HepG2 (cell line): ENCODE measurements around the gene UBE2D4. TPM values are rescaled to one million over a fixed set of nuclear protein-coding genes. Genes with fewer than 3 reads are reported as not detected.

Source experiments
- BORCS8-MEF2B ChIP-seq: sonication (generic); formaldehyde crosslinking; IDR thresholded peaks from 2 replicates; pipeline ENCODE4 v1.8.0; 2022; ENCODE audit warnings: mild to moderate bottlenecking, missing genetic modification reagents
- GFI1 ChIP-seq: sonication (generic); formaldehyde crosslinking; IDR thresholded peaks from 2 replicates; pipeline ENCODE4 v1.5.0; 2020; ENCODE audit warnings: missing genetic modification reagents, mild to moderate bottlenecking, borderline replicate concordance
- HMGXB3 ChIP-seq: sonication (generic); formaldehyde crosslinking; IDR thresholded peaks from 2 replicates; pipeline ENCODE4 v1.4.0; 2020; ENCODE audit warnings: missing genetic modification reagents, borderline replicate concordance
- PBX3 ChIP-seq: sonication (generic); formaldehyde crosslinking; IDR thresholded peaks from 2 replicates; pipeline ENCODE4 v1.8.1; 2023; ENCODE audit warnings: missing genetic modification reagents, inconsistent platforms, borderline replicate concordance
- POLR2AphosphoS5 ChIP-seq: IDR thresholded peaks from 2 replicates; pipeline ENCODE4 v1.6.1; 2012; ENCODE audit warnings: low read depth, low read length
- RAD51 ChIP-seq: fragments of 450-650 bp; IDR thresholded peaks from 2 replicates; pipeline ENCODE4 v1.6.1; 2016; ENCODE audit warnings: borderline replicate concordance
- ZNF18 ChIP-seq: sonication (generic); formaldehyde crosslinking; IDR thresholded peaks from 2 replicates; pipeline ENCODE4 v1.8.0; 2022; ENCODE audit warnings: mild to moderate bottlenecking, missing genetic modification reagents; ENCODE audit not compliant: insufficient replicate concordance
- ZNF235 ChIP-seq: sonication (generic); formaldehyde crosslinking; IDR thresholded peaks from 2 replicates; pipeline ENCODE4 v1.8.1; 2023; ENCODE audit warnings: mild to moderate bottlenecking, missing genetic modification reagents, borderline replicate concordance
- ZNF333 ChIP-seq: sonication (generic); formaldehyde crosslinking; IDR thresholded peaks from 2 replicates; pipeline ENCODE4 v1.4.0; 2020; ENCODE audit warnings: mild to moderate bottlenecking, missing genetic modification reagents, borderline replicate concordance
- ZNF614 ChIP-seq: IDR thresholded peaks from 2 replicates; pipeline ENCODE4 v1.6.1; 2018; ENCODE audit warnings: missing biosample characterization, missing genetic modification reagents, inconsistent platforms, borderline replicate concordance
- ZNF691 ChIP-seq: sonication (generic); formaldehyde crosslinking; IDR thresholded peaks from 2 replicates; pipeline ENCODE4 v1.4.0; 2020; ENCODE audit warnings: missing genetic modification reagents, low read depth, mild to moderate bottlenecking, borderline replicate concordance
- ZNF891 ChIP-seq: sonication (generic); formaldehyde crosslinking; IDR thresholded peaks from 2 replicates; pipeline ENCODE4 v1.5.0; 2020; ENCODE audit warnings: mild to moderate bottlenecking, missing genetic modification reagents
- polyA plus RNA-seq, 8 experiments: library from polyadenylated mRNA; depleted of rRNA in 3 of 8; stranded (reverse) in 7 of 8; unstranded in 1 of 8; fragments of >200 nt; fragmentation: Illumina TruSeq in 4 of 8; extraction: Trizol in 4 of 8; gene quantifications; 2 replicates each; pipeline versions ENCODE4 v1.2.1 to v1.2.3, GENCODE V29; 2011 to 2016; ENCODE audit warnings: low read depth in 4 of 8, missing spikeins in 1 of 8, mixed read lengths in 1 of 8; ENCODE audit not compliant: insufficient read depth in 1 of 8
- total RNA-seq, 5 experiments: library from RNA; depleted of rRNA; stranded (reverse); fragments of >200 nt; fragmentation: Illumina TruSeq; extraction: Trizol; gene quantifications; 2 replicates each; pipeline ENCODE4 v1.2.3, GENCODE V29; 2016; ENCODE audit warnings: low read depth in 1 of 5

The UBE2D4 gene
- total and polyA plus RNA-seq, 2 of the 13 experiments (the other 11 are each of a cell fraction or from before 2014, with no cell fraction given): 9.9 to 16.0 TPM

- TF ChIP-seq ZNF333 (CRISPR knock-in tag) (no peak), ZNF891 (CRISPR knock-in tag) (no peak), ZNF235 (CRISPR knock-in tag) (no peak), PBX3 (CRISPR knock-in tag) (no peak), HMGXB3 (CRISPR knock-in tag) (no peak), ZNF691 (no peak), GFI1 (CRISPR knock-in tag) (no peak), RAD51 (no peak), POLR2AphosphoS5 (no peak), ZNF614 (CRISPR knock-in tag) (no peak), ZNF18 (CRISPR knock-in tag) (no peak), BORCS8-MEF2B (CRISPR knock-in tag) (no peak)
These were observed 17.4 kb downstream of the UBE2D4 start (continued) for GRCh38 chr7:43943417-43944187.
